Suprapubic skin (tissue), 4 donors: ENCODE data around the gene JPT1.

Source experiments
- EP300 ChIP-seq: sonication (generic); formaldehyde crosslinking; IDR thresholded peaks from one replicate; pipeline ENCODE4 v1.6.1; 2017; ENCODE audit warnings: antibody characterized with exemption
- POLR2A ChIP-seq, 2 donors: fragments of 450-650 bp; IDR thresholded peaks; one replicate each; pipeline ENCODE4 v1.6.1; 2017; ENCODE audit warnings: antibody characterized with exemption in 2 of 2, mild to moderate bottlenecking in 2 of 2, moderate library complexity in 2 of 2
- POLR2AphosphoS5 ChIP-seq, 3 donors: sonication (generic); formaldehyde crosslinking; IDR thresholded peaks; one replicate each; pipeline ENCODE4 v1.6.1; 2017; ENCODE audit warnings: antibody characterized with exemption in 3 of 3
- TF ChIP-seq, protein P1 (sequence below), 2 donors: fragments of 200-600 bp in 1 of 2; fragments of 450-650 bp in 1 of 2; sonication (generic) in 1 of 2; IDR thresholded peaks; one replicate each; pipeline ENCODE4 v1.5.1; 2016 to 2019; ENCODE audit warnings: antibody characterized with exemption in 2 of 2, mild to moderate bottlenecking in 1 of 2, moderate library complexity in 1 of 2

DNA sequence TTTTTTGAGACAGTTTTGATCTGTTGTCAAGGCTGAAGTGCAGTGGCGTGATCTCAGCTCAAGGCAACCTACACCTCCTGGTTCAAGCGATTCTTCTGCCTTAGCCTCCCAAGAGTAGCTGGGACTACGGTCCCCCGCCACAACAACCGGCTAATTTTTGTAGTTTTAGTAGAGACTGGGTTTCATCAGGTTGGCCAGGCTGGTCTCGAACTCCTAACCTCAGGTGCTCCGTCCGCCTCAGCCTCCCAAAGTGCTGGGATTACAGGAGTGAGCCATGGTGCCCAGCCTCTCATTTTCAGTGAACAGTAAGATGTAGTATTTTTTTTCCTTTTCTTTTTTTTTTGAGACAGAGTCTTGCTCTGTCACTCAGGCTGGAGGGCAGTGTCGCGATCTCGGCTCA, 20.7 kb upstream of the JPT1 start:
- no peak for TF ChIP-seq POLR2A (IDR thresholded peaks at IDR 0.05)
- TF ChIP-seq POLR2AphosphoS5 (IDR thresholded peaks at IDR 0.05): no peak
- TF ChIP-seq, protein P1, sequence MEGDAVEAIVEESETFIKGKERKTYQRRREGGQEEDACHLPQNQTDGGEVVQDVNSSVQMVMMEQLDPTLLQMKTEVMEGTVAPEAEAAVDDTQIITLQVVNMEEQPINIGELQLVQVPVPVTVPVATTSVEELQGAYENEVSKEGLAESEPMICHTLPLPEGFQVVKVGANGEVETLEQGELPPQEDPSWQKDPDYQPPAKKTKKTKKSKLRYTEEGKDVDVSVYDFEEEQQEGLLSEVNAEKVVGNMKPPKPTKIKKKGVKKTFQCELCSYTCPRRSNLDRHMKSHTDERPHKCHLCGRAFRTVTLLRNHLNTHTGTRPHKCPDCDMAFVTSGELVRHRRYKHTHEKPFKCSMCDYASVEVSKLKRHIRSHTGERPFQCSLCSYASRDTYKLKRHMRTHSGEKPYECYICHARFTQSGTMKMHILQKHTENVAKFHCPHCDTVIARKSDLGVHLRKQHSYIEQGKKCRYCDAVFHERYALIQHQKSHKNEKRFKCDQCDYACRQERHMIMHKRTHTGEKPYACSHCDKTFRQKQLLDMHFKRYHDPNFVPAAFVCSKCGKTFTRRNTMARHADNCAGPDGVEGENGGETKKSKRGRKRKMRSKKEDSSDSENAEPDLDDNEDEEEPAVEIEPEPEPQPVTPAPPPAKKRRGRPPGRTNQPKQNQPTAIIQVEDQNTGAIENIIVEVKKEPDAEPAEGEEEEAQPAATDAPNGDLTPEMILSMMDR (IDR thresholded peaks at IDR 0.05): no peak
- TF ChIP-seq EP300: no peak
